NCI-H2107 treated with DMSO at 0.1 percent for 48 hours (cell line): ENCODE results near the gene CRBN.

Experiments
- DNase-seq: peaks from one replicate; lab custom pipeline; 2025; ENCODE audit not compliant: unreplicated experiment; lab: John Stamatoyannopoulos, UW

CRBN gene

DNA sequence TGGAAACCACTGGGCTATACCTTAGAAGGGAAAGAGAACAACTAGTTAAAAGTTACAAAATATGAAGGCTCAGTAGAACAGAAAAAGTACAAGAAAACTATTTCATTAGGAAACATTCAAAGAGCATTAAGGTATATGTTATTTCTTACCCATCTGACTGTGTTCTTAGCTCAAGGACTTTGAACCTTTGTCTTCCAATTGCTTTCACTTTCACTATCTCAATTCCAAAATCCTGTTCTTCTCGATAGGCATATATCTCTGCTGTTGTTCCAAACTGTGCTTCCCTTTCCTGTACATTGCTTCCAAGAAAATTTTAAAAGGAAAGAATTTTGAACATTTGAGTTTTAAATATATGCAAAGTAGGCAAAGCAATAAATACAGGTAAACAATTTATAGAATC is 6.9 kb downstream of the CRBN start:
- no peak for DNase-seq

DNA sequence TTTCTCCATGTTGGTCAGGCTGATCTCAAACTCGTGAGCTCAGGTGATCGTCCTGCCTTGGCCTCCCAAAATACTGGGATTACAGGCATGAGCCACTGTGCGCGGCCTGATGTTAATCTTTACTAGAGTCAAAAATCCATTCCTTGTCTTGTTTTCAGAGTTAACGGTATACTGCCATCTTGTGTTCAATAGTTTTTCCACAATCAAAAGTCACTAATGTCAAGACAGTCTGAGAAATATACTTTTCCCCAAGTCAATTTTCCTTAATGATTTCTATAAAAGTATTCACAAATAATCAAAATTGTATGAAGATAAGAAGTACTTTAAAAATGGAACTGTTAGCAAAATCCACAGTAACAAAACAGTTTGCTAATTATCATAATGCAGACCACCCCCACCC is 8.5 kb downstream of the CRBN start:
- DNase-seq, result no peak

DNA sequence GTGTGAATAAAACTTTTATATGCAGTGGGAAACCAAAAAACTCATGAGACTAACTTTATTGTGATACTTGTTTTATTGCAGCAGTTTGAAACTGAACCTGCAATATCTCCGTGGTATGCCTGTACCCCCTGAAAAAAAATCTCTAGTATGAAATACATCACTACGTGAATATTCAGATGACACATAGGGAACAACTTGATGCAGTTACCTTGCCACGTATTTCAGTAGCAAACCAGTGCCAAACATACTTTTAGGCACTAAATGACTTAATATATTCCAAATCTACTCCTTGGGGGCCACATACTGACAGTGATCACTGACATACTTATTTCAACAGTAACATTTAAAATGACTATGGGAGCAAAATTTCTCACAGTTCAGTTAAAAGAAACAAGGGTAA is 13.8 kb downstream of the CRBN start:
- no peak for DNase-seq

DNA sequence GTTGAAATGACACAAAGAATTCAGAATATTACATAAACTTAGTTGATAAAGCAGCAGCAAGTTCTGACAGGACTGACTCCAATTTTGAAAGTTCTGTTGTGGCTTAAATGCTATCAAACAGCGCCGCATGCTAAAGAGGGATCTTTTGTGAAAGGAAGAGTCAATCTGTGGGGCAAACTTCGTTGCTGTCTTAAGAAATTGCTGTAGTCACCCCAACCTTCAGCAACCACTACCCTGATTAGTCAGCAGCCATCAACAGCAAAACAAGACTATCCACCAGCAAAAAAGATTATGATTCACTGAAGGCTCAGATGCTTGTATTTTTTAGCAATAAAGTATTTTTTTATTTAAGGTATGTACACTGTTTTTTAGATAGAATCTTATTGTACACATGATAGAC is 14.2 kb downstream of the CRBN start:
- DNase-seq, result no peak

DNA sequence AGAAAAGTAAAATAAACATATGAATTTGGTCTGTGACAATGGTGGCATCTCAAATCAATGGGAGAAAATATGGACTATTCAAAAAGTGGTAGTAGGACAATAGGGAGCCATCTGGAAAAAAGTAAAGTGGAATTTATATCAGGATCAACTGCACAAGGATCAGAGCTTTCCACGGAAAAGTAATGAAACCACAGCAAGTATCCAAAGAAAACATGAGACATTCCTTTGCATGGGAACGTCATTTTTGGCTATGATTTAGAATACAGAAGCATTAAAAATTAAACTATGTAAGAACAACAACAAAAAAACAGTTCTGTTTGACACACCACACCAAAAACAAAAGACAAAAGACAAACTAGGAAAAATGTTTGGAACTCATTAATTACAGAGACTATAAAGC is 18.7 kb downstream of the CRBN start:
- no peak for DNase-seq

DNA sequence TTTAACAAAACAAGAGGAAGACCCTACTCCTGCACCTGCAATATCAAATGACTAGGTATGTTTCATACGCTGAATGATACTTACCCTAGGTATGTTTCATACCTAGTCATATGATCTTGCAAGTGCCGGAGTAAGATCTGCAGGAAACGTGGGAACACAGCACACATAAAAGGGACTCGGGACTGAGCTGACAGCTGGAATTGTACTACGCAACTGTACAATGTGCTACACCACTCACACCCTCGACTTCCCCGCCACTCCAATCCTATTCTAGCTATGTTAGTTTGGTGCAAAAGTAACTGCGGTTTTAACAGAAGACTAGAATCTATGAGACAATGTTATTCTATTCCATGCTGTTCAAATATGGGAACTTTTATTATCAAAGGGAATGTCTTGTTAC is 22.0 kb downstream of the CRBN start:
- DNase-seq, result no peak

DNA sequence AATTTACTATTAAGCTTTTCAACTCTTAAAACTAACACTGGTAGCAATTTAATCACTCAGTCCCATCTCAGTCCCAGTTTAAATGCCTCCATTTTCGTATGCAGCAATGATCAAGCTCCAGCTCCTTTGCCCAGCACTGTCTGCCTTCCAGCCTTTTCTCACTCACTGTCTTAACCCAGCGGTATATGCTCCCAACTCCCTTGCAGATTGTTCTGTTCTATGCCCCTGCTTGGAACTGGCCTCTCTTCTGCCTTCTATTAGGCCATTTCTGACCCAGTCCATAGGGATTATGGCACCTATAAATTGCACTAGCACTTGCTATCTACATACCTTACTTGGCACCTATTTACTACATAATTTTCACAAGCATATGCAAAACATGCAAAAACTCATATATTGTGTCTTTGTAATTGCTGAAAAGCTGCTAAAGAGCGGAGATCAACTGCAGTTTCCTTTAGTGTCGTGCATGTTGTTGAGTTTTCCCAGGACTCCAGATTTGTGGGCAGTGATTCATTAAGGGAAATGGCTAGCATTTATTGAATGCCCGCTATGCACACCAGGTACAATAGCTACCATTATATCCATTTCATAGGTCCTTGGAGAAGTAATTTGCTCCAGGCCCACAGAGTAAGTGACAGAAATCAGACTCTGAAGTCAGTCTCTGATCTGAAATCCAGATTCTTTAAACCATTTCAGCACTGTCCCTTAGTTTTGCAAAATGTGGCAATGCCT is 24.4 kb downstream of the CRBN start:
- DNase-seq, result no peak

DNA sequence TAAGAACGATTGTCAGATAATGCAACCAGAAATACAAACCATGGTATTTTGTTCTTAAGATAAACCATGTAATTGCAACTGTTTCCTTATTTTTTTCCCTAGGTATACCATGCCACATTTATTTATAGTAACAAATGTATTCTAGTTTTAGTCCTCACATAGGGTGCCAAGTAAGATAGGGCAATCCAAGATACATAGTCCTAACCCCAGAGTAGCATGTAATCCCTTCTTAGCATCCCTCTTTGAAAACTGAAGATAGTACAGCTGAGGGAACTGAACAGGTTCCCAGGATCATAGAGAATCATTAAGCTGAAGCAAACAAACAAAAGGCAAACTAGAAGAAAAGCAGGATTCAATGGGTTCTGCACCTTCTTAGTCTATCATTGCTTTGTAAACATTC is 28.0 kb downstream of the CRBN start:
- DNase-seq, result no peak

DNA sequence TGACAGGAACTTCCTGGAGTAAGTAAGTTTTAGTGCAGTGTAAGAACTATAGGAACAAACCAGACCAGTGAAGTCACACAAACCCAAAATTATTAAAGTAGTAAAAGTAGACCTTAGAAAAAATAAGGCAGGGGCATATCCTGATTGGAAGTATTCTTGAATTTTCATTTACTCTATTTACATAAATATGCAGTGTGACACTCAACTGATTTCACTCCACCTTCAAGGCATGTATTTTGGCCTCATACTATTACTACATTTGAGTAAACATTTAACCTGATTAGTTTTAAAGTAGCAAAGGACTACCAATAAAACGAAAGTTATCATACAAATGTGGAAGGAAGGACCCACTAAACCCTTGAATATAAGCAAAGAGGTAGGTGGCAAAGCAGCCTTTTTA is 29.9 kb downstream of the CRBN start:
- no peak for DNase-seq

DNA sequence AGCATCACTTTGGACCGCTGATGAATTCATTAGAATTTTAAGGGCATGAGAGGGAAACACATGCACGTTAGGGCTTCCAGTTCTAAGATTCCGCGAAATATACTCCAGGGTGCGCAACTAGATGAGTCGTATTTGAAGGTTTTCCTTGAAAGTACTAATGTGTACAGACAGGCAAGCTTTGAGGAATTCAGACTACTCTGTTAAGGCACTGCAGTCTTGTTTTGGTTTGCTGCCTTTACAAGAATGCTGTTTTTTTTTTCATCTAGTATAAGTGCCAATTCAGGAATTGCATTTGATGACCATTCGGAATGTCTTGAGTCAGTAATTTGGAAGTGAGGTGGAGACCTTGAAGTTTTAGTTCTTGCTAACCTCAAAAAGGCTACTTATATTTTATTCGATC is 33.7 kb downstream of the CRBN start:
- DNase-seq, result no peak

DNA sequence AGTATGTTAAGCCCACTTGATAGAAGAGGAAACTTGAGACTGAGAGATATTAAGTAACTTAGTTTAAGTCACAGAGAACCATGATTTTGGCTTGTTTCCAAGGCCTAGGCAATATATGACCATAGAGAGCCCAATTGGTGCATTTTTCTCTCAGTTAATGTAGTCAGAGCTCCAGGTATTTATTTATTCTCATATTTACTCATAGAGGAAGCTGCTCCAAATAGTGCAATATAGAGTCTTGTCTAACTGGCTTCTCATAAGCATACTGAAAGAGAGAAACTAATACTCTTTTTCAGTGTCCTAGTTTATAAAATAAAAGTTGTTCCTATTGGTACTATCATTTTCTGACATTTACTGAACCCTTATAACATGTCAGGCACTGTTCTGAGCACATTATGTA is 37.6 kb downstream of the CRBN start:
- no peak for DNase-seq

DNA sequence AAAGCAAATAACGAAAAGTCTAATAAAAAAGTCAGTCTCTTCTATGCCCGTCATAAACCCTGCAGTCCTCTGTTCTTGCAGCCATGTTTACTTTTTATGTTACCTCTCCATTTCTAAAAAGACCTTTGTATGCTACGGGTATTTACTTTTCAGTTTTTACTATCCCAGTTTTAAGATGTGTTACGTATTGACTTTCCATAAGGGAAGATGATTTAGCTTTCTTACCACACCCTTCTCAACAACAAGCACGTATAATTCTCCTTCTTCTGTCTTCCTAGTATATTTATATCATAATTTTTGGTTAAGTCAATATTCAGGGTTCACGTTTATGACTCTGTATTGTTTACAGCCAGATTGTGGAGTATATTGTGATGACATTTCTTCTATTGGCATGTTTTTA is 42.0 kb downstream of the CRBN start:
- no peak for DNase-seq

DNA sequence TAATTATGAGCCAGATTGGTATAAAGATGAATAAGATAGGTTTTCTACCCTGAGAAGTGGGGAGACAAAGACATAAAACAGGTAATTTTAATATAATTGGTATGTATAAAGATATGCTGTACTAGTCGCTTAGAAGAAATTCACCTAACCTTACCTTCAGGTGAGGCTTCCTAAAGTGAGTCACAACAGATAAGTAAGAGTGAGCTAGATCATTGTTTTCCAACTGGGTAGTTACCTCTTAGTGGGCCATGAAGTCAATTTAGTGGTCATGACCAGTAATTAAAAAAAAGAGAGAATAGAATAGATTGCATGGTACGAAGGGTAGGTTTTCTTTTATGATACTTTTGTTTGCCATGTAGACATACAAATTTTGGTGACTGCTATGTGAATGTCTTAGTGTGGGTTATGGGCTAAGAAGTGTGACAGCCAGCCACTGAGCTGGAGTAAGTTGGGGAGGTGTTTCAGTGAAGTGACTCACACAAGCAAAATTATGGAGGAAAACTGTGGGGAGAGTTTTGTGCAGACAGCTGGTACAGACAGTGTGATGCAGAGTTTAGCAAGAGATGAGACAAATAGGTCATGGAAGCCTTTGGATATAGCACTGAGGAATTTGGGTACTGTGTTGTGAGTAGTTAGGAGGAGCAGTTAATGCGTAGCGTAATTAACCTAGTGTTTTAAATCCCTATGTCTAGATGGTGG is 44.6 kb downstream of the CRBN start:
- no peak for DNase-seq

DNA sequence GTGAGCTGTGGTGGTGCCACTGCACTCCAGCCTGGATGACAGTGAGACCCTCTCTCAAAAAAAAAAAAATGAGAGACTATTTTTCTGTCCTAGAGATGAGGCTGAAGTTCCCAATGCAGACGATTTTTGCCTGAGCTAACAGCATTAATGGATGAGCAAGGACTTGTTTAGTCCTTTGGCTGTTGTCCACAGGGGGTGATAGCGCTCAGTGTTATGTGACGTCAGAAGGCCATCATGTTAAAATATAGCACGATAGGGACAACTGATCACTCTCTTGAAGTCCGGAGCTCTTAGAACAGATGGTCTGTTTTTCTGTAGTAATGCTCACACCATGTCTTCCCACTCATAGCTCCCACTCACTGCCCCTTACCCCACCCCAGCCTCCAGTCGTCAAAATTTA is 46.0 kb downstream of the CRBN start:
- no peak for DNase-seq

DNA sequence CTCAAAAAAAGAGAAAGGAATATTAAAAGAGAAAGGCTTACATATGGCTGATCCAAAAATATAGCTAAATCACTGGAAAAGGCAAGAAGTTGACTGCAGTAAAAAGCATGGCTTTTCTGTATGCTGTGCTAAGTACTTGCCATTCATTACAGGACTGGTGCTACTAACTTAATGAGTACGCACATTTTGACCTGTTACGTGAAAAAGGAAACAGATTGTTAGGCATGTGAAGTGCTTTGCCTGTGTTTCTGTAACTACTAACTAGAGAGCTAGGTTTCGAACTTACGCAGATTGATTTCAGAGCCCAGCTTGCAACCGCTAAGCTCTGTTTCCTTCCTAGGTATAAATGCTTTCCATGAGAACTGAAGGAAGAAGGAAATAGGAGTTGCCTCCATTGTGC is 49.9 kb downstream of the CRBN start:
- no peak for DNase-seq

DNA sequence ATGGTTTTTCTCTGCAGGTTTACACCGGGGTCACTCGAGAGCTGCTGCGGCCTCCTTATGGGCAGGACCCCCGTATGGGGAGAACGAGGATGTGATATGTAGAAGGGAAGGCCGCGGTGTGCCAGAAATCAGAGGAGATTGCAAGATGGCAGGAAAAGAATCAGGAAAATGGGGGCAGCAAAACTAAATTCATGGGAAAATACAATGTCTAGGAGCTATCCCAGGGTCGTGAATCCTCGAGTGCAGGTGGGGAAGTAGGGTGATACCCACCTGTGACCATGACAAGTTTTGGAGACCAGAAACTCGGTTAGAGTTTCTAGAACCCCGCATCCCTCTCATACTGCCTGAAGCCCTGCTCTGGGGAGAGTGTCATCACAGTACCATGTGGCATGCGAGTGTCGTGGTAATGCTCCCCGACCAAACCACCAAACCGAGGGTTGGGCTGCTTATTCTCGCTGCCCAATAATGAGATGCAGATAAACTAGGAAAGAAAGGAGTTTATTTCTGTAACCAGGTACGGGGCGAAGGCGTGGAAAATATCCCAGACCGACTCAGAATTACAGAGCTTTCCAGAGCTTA is 52.0 kb downstream of the CRBN start:
- DNase-seq, result no peak

DNA sequence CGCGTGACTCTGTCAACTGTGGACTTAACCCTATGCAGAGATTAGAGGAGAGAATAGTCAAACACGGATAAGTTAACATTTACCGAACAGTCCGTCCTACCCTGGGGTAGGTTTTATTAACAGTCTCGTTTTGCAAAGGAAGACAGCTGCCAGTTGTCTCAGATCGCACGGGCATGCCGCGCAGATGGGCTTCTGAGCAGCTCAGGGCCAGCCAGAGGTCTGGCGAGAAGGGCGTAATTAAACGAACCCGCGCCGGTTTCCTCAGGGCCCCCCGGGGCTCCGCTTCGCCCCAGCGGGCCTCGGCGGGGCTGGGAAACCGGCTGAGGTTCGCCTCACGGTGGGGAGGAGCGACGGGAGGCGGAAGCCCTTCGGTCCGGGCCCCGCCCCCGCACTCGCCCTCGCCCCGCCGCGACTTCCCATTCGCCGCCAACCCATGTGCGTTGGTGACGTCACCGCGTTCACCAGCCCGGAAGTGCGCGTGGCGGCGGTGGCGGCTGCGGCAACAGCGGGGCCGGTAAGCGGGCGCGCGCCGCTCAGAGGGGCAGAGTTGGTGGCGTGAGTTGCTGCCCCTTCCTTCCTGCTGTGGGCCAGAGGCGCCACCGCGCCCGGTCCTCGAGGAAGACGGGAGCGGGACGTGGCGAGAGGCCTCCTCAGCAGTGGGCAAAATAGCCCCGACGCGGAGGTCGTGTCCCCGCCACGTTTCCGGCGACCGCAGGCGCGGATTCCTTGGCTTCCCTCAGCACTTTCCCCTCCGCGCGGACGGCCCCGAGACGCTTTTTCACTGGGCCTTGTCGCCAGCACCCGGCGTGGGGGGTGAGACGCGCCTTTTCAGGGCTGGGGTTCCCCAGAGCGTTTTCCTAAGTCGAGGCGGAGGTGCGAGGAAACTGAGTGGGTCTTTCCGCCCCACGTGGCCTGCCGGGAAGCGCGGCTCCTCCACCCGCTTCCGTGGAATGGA is 52.7 kb downstream of the CRBN start, which contains the start of gene TRNT1:
TRNT1 (plus strand) TSS at position 464 of the 955 bp plus-strand sequence. CDS start 2,101 bp downstream, outside the sequence.
- peak; percentile 39 for DNase-seq

DNA sequence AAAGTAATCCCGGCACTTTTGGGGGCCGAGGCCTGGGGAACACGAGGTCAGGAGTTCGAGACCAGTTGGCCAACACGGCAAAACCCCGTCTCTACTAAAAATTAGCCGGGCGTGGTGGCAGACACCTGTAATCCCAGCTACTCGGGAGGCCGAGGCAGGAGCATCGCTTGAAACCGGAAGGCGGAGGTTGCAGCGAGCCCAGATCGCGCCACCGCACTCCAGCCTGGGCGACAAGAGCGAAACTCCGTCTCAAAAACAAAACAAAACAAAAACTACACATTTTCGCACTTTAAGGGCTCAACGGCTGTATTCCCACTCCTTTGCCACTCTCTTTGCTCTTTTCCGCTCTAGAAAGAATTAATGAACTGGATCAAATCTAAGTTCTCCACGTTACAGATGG is 53.5 kb downstream of the CRBN start:
- DNase-seq, result no peak

DNA sequence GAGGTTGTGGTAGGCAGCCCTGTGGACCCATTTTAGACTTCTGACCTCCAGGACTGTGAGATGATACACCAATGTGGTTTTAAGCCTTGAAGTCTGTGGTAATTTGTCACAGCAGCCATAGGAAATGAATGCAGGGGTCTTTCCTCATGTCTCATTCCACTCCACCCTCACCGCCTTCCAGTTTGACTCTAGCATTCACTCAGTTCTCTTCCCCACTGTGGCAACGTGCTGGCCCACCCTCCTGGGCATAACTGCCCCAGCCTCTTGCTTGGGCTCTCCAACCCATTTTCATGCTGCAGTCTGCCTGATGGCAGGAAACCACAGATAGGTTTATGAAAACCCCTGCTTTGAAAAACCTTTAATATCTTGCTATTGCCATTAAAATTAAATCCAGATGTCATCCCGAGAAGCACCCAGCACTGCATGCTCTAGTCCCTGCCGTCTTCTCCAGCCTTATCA is 60.1 kb downstream of the CRBN start:
- no peak for DNase-seq

DNA sequence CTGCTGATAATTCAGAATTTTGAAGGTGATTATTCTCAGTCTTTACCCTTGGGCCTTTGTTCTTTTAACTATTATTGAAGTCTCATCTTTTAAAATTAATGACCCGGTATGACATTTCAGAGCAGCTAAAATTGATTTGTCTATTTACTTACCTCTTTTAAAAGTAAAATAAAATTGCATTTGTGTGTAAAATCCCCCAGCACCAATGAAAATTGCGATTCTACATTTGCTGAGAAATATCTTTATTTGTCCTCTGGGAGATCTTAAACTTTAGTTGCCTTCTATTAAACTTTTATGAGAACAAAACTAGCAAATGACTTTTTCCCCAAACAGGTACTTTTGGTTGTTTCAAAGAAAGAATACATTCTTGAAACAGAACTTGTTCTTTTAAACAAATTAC is 61.8 kb downstream of the CRBN start:
- DNase-seq, result no peak

DNA sequence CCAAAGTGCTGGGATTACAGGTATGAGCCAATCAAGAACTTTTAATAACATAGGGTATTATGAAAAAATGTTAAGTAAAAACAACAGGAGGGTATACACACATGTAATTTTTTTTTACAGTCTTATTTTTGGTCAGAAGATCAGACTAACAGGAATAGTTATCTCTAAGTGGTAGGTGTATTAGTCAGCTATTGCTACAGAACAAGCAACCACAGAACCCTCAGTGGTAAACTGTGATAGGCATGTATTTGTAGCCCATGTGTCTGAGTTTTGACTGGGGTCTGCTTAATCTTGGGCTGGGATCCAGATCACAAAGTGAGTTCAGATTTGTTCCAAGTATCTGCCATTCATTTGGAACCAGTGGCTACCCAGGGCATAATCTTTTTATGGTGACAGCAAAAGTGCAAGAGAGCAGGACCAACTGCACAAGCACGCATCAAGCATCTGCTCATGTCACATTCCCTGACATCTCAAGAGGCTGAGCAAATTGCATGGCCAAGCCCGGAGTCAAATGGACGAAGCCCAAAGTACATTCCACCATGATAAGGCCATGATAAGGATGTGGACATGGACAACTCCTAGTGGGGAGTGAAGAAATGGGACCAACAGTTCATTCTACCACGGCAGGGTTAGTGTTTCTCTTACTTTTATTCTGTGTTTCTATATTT is 66.3 kb downstream of the CRBN start:
- DNase-seq, result no peak
